OCI-LY7 (cell line): Measurements from ENCODE around the gene ISM2. TPM values are rescaled to one million over a fixed set of nuclear protein-coding genes. Genes with fewer than 3 reads are reported as not detected.
"Not testable (repeated sequence)": the region's sequence is repeated elsewhere in the genome, so short reads cannot be mapped to it uniquely, and the experiment has no call there.

Experiments used
- BruUV-seq: library from RNA; stranded (reverse); fragments of 400-500 nt; replicated peaks from 2 replicates; lab custom pipeline; 2021; lab: Mats Ljungman, UMichigan
- CTCF ChIA-PET: fragments of 300-600 bp; sonication (Branson Sonifier 250); formaldehyde crosslinking; loops from one replicate; lab custom pipeline; 2022; ENCODE audit warnings: antibody characterized with exemption; ENCODE audit not compliant: unreplicated experiment; lab: Charles Lee
- POLR2A ChIA-PET: fragments of 300-600 bp; sonication (Branson Sonifier 250); formaldehyde crosslinking; loops from one replicate; lab custom pipeline; 2022; ENCODE audit warnings: antibody characterized with exemption; lab: Charles Lee
- DNase-seq: peaks from one replicate; pipeline ENCODE4 v3.0.0-alpha.2; 2015; ENCODE audit warnings: low spot score
- H2AFZ ChIP-seq: fragments of 200-600 bp; sonication (generic), shearing (Covaris generic); 2 replicates; pipeline ENCODE4 v1.6.1; 2014; ENCODE audit warnings: mild to moderate bottlenecking, antibody characterized with exemption, low read length, moderate library complexity
- H3K27ac ChIP-seq: fragments of 200-600 bp; sonication (generic); 2 replicates; pipeline ENCODE4 v1.5.1; 2014; ENCODE audit warnings: mixed run types, low read depth, mild to moderate bottlenecking, moderate library complexity, low read length, inconsistent platforms; ENCODE audit not compliant: poor library complexity, severe bottlenecking
- H3K36me3 ChIP-seq: fragments of 200-600 bp; sonication (generic); 2 replicates; pipeline ENCODE4 v1.6.1; 2014; ENCODE audit warnings: mild to moderate bottlenecking, antibody characterized with exemption, low read length, moderate library complexity, mixed read lengths; ENCODE audit not compliant: insufficient read depth
- H3K4me1 ChIP-seq: fragments of 200-600 bp; sonication (generic); 2 replicates; pipeline ENCODE4 v1.5.1; 2014; ENCODE audit warnings: mild to moderate bottlenecking, low read length; ENCODE audit not compliant: insufficient read depth, poor library complexity, severe bottlenecking
- H3K4me2 ChIP-seq: fragments of 200-600 bp; sonication (generic); 2 replicates; pipeline ENCODE4 v1.6.1; 2014; ENCODE audit warnings: mild to moderate bottlenecking, low read length
- H3K4me3 ChIP-seq: fragments of 200-600 bp; sonication (generic); 2 replicates; pipeline ENCODE4 v1.5.1; 2014; ENCODE audit warnings: mild to moderate bottlenecking, low read depth, low read length; ENCODE audit not compliant: poor library complexity, severe bottlenecking
- H3K79me2 ChIP-seq: fragments of 200-600 bp; sonication (generic); 2 replicates; pipeline ENCODE4 v1.6.1; 2016; ENCODE audit warnings: low read depth, mild to moderate bottlenecking, low read length, moderate library complexity, mixed read lengths; ENCODE audit not compliant: insufficient read depth
- H3K9me2 ChIP-seq: fragments of 200-600 bp; sonication (generic); 2 replicates; pipeline ENCODE4 v1.6.1; 2016; ENCODE audit warnings: mild to moderate bottlenecking, low read length, mixed read lengths; ENCODE audit not compliant: insufficient read depth
- H3K9me3 ChIP-seq: fragments of 200-600 bp; sonication (generic); 2 replicates; pipeline ENCODE4 v1.6.1; 2014; ENCODE audit warnings: mild to moderate bottlenecking, mixed run types, low read length, mixed read lengths
- H4K20me1 ChIP-seq: fragments of 200-600 bp; sonication (generic); 2 replicates; pipeline ENCODE4 v1.6.1; 2014; ENCODE audit warnings: mild to moderate bottlenecking, antibody characterized with exemption, low read length, moderate library complexity, mixed read lengths; ENCODE audit not compliant: insufficient read depth
- EZH2phosphoT487 ChIP-seq: fragments of 200-600 bp; sonication (generic); IDR thresholded peaks from 2 replicates; pipeline ENCODE4 v1.6.1; 2018; ENCODE audit warnings: low read depth, borderline replicate concordance, mild to moderate bottlenecking, mixed run types, antibody characterized with exemption, low read length, moderate library complexity, mixed read lengths
- intact Hi-C: fragments of 100-400 bp; cut with micrococcal nuclease; formaldehyde crosslinking; loops from one replicate; pipeline ENCODE4 v1.10.0; 2022; ENCODE audit not compliant: unreplicated experiment
- total RNA-seq, 2 experiments: library from RNA; depleted of rRNA in 1 of 2; stranded (reverse); fragments of >200 nt in 1 of 2; shearing (Covaris generic) in 1 of 2; gene quantifications; 2 replicates each; pipeline ENCODE4 v1.2.3, GENCODE V29; 2014 to 2022
- TF ChIP-seq, protein P1 (sequence below): fragments of 200-600 bp; sonication (generic); conservative IDR thresholded peaks from 2 replicates; pipeline ENCODE4 v1.5.1; 2014; ENCODE audit warnings: mild to moderate bottlenecking, antibody characterized with exemption, low read length, moderate library complexity, mixed read lengths

Gene ISM2
- total RNA-seq, 2 experiments from 2014 or later: not detected

DNA sequence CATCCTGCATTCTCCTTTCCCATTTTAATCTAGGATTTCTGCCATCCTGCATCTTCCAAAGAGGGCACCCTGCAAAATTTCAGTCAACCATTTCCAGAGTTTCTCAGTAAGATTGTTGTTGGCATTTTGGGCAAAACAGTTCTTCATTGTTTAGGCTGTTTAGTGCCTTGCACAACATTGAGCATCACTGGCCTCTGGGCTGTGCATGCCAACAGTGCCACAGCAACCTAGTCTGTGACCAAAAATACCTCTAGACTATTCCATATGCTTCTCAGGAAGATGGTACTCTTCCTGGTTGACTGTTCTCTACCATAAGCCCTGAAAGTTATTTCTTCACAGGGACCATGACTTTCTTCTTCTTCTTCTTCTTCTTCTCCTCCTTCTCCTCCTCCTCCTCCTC is 32.5 kb upstream of the ISM2 start:
- ChIA-PET CTCF (no interaction called here), POLR2A (interaction anchor here (0.6 kb wide), 1 partner anchor 278 kb away, joined by 7 read pairs; no protein-coding TSS in a partner anchor)
- H3K4me2 ChIP-seq: no peak overlapping the region
- DNase-seq: no peak
- H3K9me2 ChIP-seq: no peaks in the 10 kb centered on the region
- no peak overlapping the region for H2AFZ ChIP-seq
- H3K4me3 ChIP-seq: no peak overlapping the region
- no TSS peak for BruUV-seq
- H3K79me2 ChIP-seq: no peaks in the 10 kb centered on the region
- H4K20me1 ChIP-seq: no peaks in the 10 kb centered on the region
- no peaks in the 10 kb centered on the region for H3K9me3 ChIP-seq
- intact Hi-C loops: no loop called here
- no peak for TF ChIP-seq EZH2phosphoT487
- TF ChIP-seq, protein P1, sequence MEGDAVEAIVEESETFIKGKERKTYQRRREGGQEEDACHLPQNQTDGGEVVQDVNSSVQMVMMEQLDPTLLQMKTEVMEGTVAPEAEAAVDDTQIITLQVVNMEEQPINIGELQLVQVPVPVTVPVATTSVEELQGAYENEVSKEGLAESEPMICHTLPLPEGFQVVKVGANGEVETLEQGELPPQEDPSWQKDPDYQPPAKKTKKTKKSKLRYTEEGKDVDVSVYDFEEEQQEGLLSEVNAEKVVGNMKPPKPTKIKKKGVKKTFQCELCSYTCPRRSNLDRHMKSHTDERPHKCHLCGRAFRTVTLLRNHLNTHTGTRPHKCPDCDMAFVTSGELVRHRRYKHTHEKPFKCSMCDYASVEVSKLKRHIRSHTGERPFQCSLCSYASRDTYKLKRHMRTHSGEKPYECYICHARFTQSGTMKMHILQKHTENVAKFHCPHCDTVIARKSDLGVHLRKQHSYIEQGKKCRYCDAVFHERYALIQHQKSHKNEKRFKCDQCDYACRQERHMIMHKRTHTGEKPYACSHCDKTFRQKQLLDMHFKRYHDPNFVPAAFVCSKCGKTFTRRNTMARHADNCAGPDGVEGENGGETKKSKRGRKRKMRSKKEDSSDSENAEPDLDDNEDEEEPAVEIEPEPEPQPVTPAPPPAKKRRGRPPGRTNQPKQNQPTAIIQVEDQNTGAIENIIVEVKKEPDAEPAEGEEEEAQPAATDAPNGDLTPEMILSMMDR: no peak
- peaks cover 38% of the 10 kb centered on the region for H3K36me3 ChIP-seq
- no peaks in the 10 kb centered on the region for H3K4me1 ChIP-seq
- H3K27ac ChIP-seq: no peak overlapping the region

DNA sequence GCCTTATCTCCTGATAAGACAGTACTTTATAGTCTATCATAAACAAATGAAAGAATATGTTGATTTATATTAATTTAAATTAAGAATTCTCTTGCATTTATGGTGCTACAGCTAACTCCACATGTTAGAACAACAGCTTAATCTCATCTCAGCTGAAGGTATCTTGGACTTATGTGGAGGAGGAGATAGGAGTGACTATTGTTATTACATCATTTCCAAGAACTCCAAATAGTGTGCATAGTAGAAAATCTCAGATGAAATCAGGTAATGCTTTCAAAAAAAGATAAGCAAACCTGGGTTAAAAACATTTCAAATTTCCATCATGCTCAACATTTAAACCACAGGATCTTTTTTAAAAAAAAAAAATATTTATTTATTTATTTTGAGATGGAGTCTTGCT is 31.3 kb upstream of the ISM2 start:
- Histone ChIP-seq H3K4me2 (no peak overlapping the region), H4K20me1 (no peaks in the 10 kb centered on the region), H3K9me3 (no peaks in the 10 kb centered on the region), H3K79me2 (no peaks in the 10 kb centered on the region), H3K27ac (no peak overlapping the region), H3K9me2 (no peaks in the 10 kb centered on the region), H3K36me3 (peaks cover 28% of the 10 kb centered on the region), H3K4me3 (no peak overlapping the region), H3K4me1 (no peaks in the 10 kb centered on the region), H2AFZ (no peak overlapping the region)
- no TSS peak for BruUV-seq
- ChIA-PET CTCF (no interaction called here), POLR2A (interaction anchor here (0.7 to 1.0 kb wide), 2 partner anchors 12 to 63 kb away, joined by 3 read pairs; no protein-coding TSS in a partner anchor)
- no peak for TF ChIP-seq EZH2phosphoT487
- TF ChIP-seq, protein P1: no peak
- intact Hi-C loops: no loop called here
- DNase-seq: no peak

DNA sequence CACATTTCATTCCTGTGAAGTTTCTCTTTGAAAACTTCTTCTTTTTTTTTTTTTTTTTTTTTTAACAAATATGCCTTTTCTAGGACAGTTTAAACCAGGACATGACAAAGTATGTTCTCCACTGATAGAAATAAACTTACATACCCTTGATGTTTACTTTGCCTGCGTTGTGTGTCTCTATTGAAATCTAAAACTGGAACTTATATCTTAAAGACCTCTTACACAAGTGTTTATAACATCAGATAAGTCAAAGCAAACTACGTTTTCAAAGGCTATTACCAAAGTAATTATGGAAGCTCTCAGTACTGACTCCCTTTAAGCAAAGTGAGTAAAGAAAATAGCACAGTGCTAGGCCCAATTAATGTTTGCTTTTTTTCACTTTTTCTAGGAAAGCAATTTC is 30.6 kb upstream of the ISM2 start:
- Histone ChIP-seq H3K9me3 (no peaks in the 10 kb centered on the region), H3K79me2 (no peaks in the 10 kb centered on the region), H3K4me3 (no peak overlapping the region), H3K9me2 (no peaks in the 10 kb centered on the region), H3K4me2 (no peak overlapping the region), H3K27ac (no peak overlapping the region), H2AFZ (no peak overlapping the region), H3K36me3 (peaks cover 21% of the 10 kb centered on the region), H4K20me1 (no peaks in the 10 kb centered on the region), H3K4me1 (no peaks in the 10 kb centered on the region)
- ChIA-PET POLR2A (interaction anchor here (0.7 to 1.1 kb wide), 4 partner anchors 11 to 16 kb away, joined by 3 to 4 read pairs (median 3); no protein-coding TSS in a partner anchor), CTCF (no interaction called here)
- DNase-seq: no peak
- no TSS peak for BruUV-seq
- TF ChIP-seq, protein P1: no peak
- no peak for TF ChIP-seq EZH2phosphoT487
- intact Hi-C loops: no loop called here

DNA sequence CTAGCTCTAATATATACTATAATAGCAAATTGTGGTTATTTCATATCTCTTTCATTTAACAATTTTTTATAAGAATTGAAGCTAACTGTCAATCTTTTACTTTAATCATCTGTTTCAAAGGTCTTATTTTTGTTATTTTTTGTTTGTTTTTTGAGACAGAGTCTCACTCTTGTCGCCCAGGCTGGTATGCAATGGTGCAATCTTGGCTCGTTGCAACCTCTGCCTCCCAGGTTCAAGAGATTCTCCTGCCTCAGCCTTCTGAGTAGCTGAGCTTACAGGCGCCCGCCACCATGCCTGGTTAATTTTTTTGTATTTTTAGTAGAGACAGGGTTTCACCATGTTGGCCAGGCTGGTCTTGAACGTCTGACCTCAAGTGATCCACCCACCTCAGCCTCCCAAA is 30.1 kb upstream of the ISM2 start:
- POLR2A ChIA-PET: interaction anchor here (0.8 to 1.1 kb wide), 3 partner anchors 11 to 15 kb away, joined by 3 to 4 read pairs (median 3); no protein-coding TSS in a partner anchor

More for the DNA sequence above, 30.1 kb upstream of the ISM2 start:
- H2AFZ ChIP-seq, H3K4me2 ChIP-seq, intact Hi-C loops, CTCF ChIA-PET, H3K4me1 ChIP-seq, H4K20me1 ChIP-seq, H3K9me2 ChIP-seq, H3K9me3 ChIP-seq, H3K4me3 ChIP-seq, H3K79me2 ChIP-seq, H3K27ac ChIP-seq, DNase-seq, BruUV-seq: not testable (repeated sequence)
- peaks cover 16% of the 10 kb centered on the region for H3K36me3 ChIP-seq
